GM12865 (cell line): ENCODE measurements around the gene KIAA0319L.
"Not testable (repeated sequence)": the region's sequence is repeated elsewhere in the genome, so short reads cannot be mapped to it uniquely, and the experiment has no call there.

Experiments used
- DNase-seq: peaks from one replicate; pipeline ENCODE4 v3.0.0; 2010; ENCODE audit warnings: low read depth
- H3K4me3 ChIP-seq: 2 replicates; pipeline ENCODE4 v1.5.1; 2011; ENCODE audit warnings: mild to moderate bottlenecking, low read depth, low read length, control low read depth
- CTCF ChIP-seq: IDR thresholded peaks from 2 replicates; pipeline ENCODE4 v1.5.1; 2011; ENCODE audit warnings: low read length, control low read depth, low read depth, inconsistent platforms; ENCODE audit not compliant: insufficient read depth; ENCODE audit errors: missing control alignments

The KIAA0319L gene

GRCh38 chr1:35590476-35591040 lies 33.4 kb upstream of the KIAA0319L start:
- H3K4me3 ChIP-seq: no peak overlapping the region
- no peak for DNase-seq
- no peak for TF ChIP-seq CTCF

DNA sequence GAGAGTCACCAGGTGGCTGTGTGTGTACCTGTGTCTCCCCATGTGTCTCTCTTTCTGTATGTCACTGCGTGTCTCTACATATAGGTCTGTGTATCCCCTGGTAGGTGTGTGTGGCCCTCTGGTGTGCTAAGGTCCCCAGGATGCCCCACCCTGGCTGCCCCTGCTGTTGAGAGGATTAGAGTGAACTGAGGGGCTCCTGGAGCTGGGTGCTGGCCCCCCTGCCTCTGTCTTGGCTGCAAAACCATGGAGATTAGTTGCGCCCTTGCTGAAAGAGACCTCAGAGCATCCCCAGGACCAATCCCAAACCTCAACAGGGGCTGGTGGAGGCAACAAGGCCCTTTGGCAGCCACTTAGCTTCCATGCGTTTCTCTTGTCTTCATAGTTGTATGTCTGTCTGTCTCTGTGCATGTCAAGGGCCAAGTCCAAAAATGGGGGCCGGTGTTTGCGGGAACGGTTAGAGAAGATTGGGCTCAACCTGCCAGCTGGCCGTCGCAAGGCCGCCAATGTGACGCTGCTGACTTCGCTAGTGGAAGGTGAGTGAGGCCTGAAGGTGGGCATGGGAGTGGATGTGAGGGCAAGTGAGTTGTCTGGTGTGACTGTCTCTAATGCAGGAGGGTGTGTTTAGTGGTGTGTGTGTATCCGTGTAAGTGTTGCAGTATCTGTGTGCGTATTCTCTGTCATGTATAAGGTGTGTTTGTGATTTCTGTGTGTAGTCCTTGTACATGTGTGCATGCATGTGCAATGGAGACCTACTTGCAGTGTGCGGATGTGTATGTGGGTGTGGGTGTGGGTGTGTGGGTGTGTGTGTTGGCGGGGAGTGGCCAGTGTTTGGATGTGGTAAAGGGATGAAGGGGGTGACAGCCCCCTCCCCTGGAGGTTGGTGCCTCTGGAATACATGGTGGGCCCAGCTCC lies 32.6 kb upstream of the KIAA0319L start:
- H3K4me3 ChIP-seq: no peak overlapping the region
- TF ChIP-seq CTCF: no peak
- DNase-seq: no peak

GRCh38 chr1:35588197-35588910 lies 31.2 kb upstream of the KIAA0319L start:
- TF ChIP-seq CTCF: no peak
- DNase-seq: no peak
- no peak overlapping the region for H3K4me3 ChIP-seq

DNA sequence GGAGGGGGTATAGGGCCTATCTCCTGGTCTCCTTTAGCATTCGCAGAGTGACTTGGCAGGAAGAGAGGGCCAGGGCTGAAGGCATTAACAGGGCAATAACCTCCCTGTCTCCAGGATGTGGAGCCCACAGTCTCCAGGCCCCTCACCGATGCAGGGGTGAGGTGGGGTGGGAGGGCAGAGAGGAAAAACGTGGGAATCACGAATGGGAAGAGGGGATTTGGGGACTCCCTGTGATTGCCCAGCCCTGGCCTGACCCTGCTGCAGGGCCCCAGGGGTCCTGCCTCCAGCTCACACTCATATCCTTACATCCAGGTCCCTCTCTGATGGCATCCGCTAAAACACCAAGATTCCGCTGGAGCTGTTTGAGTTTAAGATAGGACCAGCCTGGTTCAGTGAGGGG lies 30.5 kb upstream of the KIAA0319L start:
- no peak for TF ChIP-seq CTCF
- DNase-seq: no peak

GRCh38 chr1:35586808-35587207 lies 29.6 kb upstream of the KIAA0319L start:
- no peak overlapping the region for H3K4me3 ChIP-seq
- no peak for TF ChIP-seq CTCF
- no peak for DNase-seq

More for the DNA sequence above, 30.5 kb upstream of the KIAA0319L start:
- H3K4me3 ChIP-seq: no peak overlapping the region

GRCh38 chr1:35585805-35586204 lies 28.6 kb upstream of the KIAA0319L start:
- not testable (repeated sequence) for H3K4me3 ChIP-seq, DNase-seq

GRCh38 chr1:35585281-35585680 lies 28.1 kb upstream of the KIAA0319L start:
- DNase-seq: no peak
- H3K4me3 ChIP-seq: no peak overlapping the region
- no peak for TF ChIP-seq CTCF

DNA sequence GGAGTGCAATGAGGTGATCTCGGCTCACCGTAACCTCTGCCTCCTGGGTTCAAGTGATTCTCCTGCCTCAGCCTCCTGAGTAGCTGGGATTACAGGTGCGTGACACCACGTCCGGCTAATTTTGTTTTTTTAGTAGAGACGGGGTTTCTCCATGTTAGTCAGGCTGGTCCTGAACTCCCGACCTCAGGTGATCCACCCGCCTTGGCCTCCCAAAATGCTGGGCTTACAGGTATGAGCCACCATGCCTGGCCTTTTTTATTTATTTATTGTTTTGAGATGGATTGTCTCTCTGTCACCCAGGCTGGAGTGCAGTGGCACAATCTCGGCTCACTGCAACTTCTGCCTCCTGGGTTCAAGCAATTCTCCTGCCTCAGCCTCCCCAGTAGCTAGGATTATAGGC lies 24.4 kb upstream of the KIAA0319L start:
- not testable (repeated sequence) for DNase-seq, H3K4me3 ChIP-seq
